GM21447 (cell line): ENCODE results near the gene SKA2.
"Not testable (repeated sequence)": the region's sequence is repeated elsewhere in the genome, so short reads cannot be mapped to it uniquely, and the experiment has no call there.

Source experiments
- ATAC-seq: cut with Tn5 transposase; IDR thresholded peaks from one replicate; pipeline ENCODE4 v1.9.1; 2021; ENCODE audit not compliant: unreplicated experiment

The SKA2 gene

GRCh38 chr17:59152925-59153324 lies 2.1 kb downstream of the SKA2 start:
- no peak for ATAC-seq

GRCh38 chr17:59151591-59151990 lies 3.4 kb downstream of the SKA2 start:
- no peak for ATAC-seq

DNA sequence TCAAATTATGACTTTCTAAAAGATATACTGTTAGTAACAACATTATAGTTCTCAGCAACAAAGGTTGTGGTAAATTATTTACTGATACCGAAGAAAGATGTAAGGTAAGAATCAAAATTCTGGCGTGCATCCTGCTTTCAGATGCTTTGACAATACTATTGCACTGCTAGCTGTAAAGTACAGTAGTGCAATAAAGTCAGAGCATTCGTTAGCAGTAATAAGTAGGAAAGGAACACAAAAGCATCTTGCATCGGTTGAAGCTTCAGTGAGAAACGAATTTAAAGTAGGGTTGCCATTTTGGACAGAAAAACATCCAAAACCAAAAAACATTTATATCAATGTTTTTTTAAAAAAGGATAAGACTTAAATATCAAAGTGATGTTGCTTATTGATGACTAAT lies 4.0 kb downstream of the SKA2 start:
- ATAC-seq, result no peak

- ATAC-seq, result no peak
Measured at GRCh38 chr17:59149841-59150511, 5.0 kb downstream of the SKA2 start.

- no peak for ATAC-seq
Measured at GRCh38 chr17:59149051-59149450, 5.9 kb downstream of the SKA2 start.

DNA sequence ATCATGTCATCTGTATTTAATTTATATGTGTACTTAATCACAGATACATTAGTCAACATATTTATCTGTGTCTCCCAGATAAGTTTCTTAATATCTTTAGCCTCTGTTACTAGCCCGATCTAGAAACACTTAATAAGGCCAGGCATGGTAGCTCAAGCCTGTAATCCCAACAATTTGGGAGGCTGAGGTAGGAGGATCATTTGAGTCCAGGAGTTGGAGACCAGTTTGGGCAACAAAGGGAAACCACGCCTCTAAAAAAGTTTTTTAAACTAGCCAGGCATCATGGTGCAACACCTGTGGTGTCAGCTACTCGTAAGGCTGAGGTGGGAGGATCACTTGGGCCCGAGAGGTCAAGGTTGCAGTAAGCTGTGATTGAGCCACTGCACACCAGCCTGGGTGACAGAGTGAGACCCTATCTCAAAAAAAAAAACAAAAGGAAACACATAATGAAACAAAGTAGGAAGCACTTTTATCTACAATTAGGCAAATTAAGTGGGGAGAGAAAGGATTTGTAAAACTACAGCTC lies 9.4 kb downstream of the SKA2 start:
- no peak for ATAC-seq

GRCh38 chr17:59141860-59142259 lies 13.1 kb downstream of the SKA2 start:
- no peak for ATAC-seq

GRCh38 chr17:59139939-59140338 lies 15.0 kb downstream of the SKA2 start:
- no peak for ATAC-seq

- ATAC-seq, result not testable (repeated sequence)
Measured at GRCh38 chr17:59138339-59138738, 16.6 kb downstream of the SKA2 start.

- ATAC-seq, result no peak
Measured at GRCh38 chr17:59131131-59131530, 23.9 kb downstream of the SKA2 start.

DNA sequence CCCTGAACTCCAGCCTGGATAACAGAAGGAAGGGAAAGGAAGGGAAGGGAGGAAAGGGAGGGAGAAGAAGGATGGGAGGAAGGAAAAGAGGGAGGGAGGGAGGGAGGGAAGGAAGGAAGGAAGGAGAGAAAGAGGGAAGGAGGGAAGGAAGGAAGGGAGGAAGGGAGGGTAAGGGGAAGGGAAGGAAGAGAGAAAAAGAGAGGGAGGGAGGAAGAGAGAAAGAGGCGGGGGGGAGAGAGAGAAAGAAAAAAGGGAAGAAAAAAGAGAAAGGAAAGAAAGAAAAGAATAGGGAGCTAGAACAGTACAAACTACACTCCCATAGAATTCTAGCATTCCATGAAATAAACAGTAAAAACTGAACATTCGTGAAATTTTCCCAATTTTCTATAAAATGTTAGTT lies 25.2 kb downstream of the SKA2 start:
- no peak for ATAC-seq

DNA sequence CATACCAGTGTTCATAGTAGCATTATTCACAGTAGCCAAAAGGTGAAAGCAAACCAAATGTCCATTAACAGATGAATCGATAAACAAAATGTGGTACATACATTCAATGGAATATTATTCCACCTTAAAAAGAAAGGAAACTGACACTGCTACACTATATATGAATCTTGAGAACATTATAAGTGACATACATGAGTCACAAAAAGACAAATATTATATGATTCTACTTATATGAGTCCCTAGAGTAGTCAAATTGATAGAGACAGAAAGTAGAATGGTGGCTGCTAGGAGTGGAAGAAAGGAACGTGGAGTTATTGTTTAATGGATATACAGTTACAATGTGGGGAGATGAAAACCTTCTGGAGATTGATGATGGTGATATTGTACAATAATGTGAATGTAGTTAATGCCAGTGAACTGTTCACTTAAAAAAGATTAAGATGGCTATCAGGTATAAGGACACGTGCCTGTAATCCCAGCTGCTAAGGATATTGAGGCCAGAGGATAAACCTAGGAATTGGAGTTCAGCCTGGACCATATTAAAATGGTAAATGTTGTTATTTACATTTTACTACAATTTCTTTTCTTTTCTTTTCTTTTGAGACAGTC lies 28.1 kb downstream of the SKA2 start:
- ATAC-seq, result no peak

DNA sequence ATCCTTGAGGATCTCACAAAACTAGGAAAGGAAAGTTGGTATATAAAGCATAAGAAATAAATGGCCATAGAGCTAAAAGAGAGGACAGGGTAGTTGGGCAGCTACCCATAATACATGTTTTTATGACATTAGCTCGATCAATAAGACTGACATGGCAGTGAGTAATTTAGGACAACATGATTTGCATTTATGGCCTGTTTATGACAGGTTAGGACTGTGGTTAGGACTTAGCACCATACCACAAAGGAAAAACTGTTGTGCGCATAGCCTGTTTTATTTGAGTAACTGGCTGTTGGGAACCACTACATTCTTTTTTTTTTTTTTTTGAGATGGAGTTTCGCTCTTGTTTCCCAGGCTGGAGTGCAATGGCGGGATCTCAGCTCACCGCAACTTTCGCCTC lies 30.3 kb downstream of the SKA2 start:
- ATAC-seq, result no peak

GRCh38 chr17:59121901-59122480 lies 33.0 kb downstream of the SKA2 start:
- no peak for ATAC-seq

DNA sequence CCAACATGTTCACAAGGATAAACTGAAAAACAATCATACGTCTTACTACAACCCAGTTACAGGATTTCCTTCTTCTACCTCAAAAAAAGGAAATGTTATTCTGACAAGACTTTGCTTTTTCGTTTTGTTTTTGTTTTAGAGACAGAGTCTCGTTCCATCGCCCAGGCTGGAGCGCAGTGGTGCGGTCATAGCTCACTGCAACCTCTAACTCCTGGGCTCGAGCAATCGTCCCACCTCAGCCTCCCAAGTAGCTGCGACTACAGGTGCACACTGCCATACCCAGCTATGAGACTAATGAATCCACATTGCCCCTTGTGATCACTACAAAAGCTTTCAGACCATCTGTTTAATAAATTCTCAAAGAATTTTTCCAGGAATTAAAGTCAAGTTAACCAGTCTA lies 39.5 kb downstream of the SKA2 start:
- ATAC-seq, result no peak

GRCh38 chr17:59111539-59111938 lies 43.4 kb downstream of the SKA2 start:
- ATAC-seq, result no peak

GRCh38 chr17:59110973-59111372 lies 44.0 kb downstream of the SKA2 start:
- ATAC-seq, result no peak

DNA sequence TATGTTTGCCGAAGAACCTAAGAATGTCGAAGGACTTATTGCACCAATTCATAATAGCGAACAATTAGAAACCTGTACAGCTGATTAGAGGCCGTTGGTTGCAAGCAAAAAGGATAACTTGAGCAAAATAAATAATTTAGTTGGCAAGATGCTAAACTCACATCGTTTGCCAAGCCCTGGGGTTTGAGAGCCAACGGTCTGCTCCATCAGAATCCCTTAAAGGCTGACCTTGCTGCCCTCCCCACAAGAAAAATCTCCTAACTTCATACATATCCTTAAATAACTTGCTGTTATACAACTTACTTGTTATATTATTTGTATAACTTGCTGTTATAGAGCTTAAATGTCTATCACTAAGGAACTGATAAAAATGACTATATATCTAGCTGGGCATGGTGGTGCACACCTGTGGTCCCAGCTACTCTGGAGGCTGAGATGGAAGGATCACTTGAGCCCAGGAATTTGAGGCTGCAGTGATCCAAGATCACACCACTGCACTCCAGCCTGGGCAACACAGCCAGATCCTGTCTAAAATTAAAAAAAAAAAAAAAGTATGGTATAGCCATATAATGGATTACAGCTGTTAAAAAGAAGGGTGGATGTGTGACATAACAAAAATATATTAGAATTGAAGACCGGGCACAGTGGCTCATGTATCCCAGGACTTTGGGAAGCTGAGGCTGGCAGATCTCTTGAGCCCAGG lies 46.4 kb downstream of the SKA2 start:
- no peak for ATAC-seq

DNA sequence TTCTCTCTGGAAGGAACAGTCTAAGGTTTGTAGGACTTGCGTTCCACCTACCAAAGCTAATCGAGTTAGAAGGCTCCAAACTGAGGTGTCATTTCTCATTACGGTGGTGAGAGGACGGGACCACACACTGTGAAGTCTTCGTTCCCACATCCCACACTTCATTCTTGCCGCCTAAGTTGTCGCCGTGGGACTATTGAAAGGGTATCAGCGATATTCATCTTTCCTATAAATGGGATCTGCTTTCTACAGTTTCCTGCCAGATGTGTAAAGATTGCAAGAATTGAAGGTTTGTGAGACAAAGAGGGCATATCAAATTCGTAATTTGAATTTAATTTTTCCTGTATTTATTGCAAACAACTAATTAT lies 47.7 kb downstream of the SKA2 start:
- no peak for ATAC-seq

DNA sequence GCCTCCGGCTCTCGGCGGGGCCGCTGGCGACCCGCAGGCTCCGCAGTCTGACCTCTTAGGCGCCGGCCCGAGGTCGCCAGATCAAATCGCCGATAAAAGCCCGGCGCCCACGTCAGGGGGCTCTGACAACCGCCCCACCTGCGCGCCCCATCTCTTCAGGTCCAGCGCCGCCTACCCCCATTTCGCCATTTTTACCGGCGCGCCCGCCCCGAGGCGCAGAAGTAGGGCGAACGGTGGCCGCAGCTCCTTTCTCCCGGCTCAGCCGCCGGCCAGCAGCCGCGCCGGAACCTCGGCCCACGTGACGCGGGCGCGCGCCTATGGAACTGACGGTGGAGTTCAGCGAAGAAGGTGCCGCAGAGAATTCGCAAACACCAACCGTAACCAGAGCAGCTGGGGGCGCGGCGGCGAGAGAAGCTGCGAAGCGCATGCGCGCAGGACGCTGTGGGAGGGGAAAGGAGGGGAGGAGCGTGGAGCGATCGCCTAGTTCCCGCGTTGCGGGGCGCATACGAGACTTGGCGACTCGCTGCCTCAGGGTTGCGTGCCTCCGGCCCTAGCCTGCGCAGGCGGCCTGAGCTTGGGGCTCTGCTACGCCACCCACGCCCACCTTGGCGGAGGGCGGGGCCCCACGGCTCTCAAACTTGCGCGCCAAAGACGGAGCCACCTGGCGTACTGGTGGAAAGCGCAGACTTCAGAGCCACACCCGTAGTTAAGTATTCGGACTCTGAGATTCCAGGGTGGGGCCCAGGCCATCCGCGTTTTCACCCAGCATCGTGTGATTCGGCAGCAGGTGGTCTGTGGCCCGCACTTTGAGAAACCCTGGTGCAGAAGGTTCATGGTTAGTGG lies 48.3 kb downstream of the SKA2 start, which contains the start of gene TRIM37:
TSS of gene TRIM37 (minus strand) at position 418 of the 843 bp plus-strand sequence. CDS start 419 bp downstream, outside the sequence.
- peak; percentile 88 for ATAC-seq
